Kidney (tissue), 14 donors: ENCODE measurements around the gene ANKRD31. TPM values are rescaled to one million over a fixed set of nuclear protein-coding genes. Genes with fewer than 3 reads are reported as not detected.

Experiments used
- DNase-seq, 5 donors: peaks; one replicate each; pipeline ENCODE4 v3.0.0-alpha.2; 2013 to 2020
- FAIRE-seq: peaks from 2 replicates; lab custom pipeline; 2012; peaks lifted over from hg19 to GRCh38; lab: Jason Lieb, UNC
- H3K27ac ChIP-seq, 2 donors: one replicate each; pipeline ENCODE4 v1.7.0; 2013; ENCODE audit warnings: low read depth in 2 of 2, low read length in 2 of 2, inconsistent platforms in 1 of 2
- H3K27me3 ChIP-seq: one replicate; pipeline ENCODE4 v1.7.1; 2013; ENCODE audit warnings: low read length, inconsistent platforms; ENCODE audit not compliant: control insufficient read depth, insufficient read depth
- H3K36me3 ChIP-seq, 3 donors: one replicate each; pipeline versions ENCODE4 v1.7.0 to v1.7.1; 2013; ENCODE audit warnings: low read length in 3 of 3, control low read depth in 1 of 3, inconsistent platforms in 1 of 3; ENCODE audit not compliant: insufficient read depth in 3 of 3, control insufficient read depth in 2 of 3
- H3K4me1 ChIP-seq, 3 donors: one replicate each; pipeline versions ENCODE4 v1.7.0 to v1.7.1; 2013; ENCODE audit warnings: low read length in 3 of 3, inconsistent platforms in 1 of 3, low read depth in 1 of 3; ENCODE audit not compliant: control insufficient read depth in 2 of 3, insufficient read depth in 2 of 3
- H3K4me3 ChIP-seq, 3 donors: one replicate each; pipeline versions ENCODE4 v1.7.0 to v1.8.1; 2013; ENCODE audit warnings: low read length in 3 of 3, control low read depth in 1 of 3, inconsistent platforms in 1 of 3
- H3K9ac ChIP-seq, 3 donors: one replicate each; pipeline versions ENCODE4 v1.7.0 to v1.7.1; 2013; ENCODE audit warnings: low read length in 3 of 3, control low read depth in 1 of 3, inconsistent platforms in 1 of 3
- H3K9me3 ChIP-seq, 3 donors: one replicate each; pipeline versions ENCODE4 v1.7.0 to v1.7.1; 2013; ENCODE audit warnings: low read length in 3 of 3, control low read depth in 1 of 3, inconsistent platforms in 1 of 3; ENCODE audit not compliant: control insufficient read depth in 2 of 3, insufficient read depth in 1 of 3
- intact Hi-C: fragments of 100-400 bp; cut with DNase I; formaldehyde crosslinking; loops from one replicate; pipeline ENCODE4 v1.11.1; 2022
- polyA plus RNA-seq: library from polyadenylated mRNA; stranded (reverse); fragments of 350-450 nt; fragmentation: Illumina TruSeq; extraction: RNeasy Lipid Tissue Mini Kit (QIAGEN cat#74804); gene quantifications from one replicate; pipeline ENCODE4 v1.2.3, GENCODE V29; 2014; ENCODE audit warnings: low read depth, low replicate concordance; ENCODE audit not compliant: insufficient read depth
- total RNA-seq: library from RNA; stranded (reverse); fragmentation: NEBNext Ultra II Directional; extraction: Animal tissue kit (Norgen Biotek cat#: 25700); gene quantifications from one replicate; pipeline ENCODE4 v1.2.1, GENCODE V29; 2021
- TF ChIP-seq, protein P1 (sequence below): IDR thresholded peaks from 3 replicates; pipeline ENCODE4 v1.5.1; 2012; ENCODE audit warnings: mild to moderate bottlenecking, moderate library complexity, borderline replicate concordance; ENCODE audit not compliant: insufficient read depth; ENCODE audit errors: extremely low read depth
- donor health status: control.
- donor health status: control.
- donor health status: control.
- donor health status: control.
- donor health status: control.
- donor health status: DM: yes; HTN: yes; CAD: no.
- donor health status: Normal renal cell carcinoma (clear cell type).

ANKRD31 gene
- total and polyA plus RNA-seq, 2 donors from 2014 or later = 0.17 to 0.38 TPM

DNA sequence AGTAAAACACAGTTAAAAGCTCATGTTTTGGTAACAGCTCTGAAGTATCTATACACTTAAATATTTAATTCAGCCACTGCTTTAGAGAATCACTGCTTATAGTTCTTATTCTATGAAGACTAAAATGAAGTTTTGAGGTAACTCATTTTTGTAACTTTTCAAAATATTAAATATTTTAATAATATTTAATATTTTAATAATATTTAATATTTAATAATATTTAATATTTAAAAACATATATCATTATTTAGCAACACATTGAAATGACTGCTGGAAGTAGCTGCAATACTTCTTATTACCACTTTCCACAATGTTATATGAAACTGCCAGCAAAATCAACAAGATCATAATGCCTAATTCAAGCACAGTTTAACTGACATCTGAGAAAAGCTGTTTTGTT lies 165.6 kb downstream of the ANKRD31 start:
- Histone ChIP-seq H3K36me3 (no peaks in the 10 kb centered on the region), H3K9me3 (no peaks in the 10 kb centered on the region), H3K4me3 (no peak overlapping the region), H3K4me1 (no peaks in the 10 kb centered on the region), H3K9ac (no peak overlapping the region), H3K27me3 (no peaks in the 10 kb centered on the region), H3K27ac (no peak overlapping the region)
- DNase-seq (no peak), FAIRE-seq (no peak)
- intact Hi-C loops = no loop called here
- TF ChIP-seq, protein P1, sequence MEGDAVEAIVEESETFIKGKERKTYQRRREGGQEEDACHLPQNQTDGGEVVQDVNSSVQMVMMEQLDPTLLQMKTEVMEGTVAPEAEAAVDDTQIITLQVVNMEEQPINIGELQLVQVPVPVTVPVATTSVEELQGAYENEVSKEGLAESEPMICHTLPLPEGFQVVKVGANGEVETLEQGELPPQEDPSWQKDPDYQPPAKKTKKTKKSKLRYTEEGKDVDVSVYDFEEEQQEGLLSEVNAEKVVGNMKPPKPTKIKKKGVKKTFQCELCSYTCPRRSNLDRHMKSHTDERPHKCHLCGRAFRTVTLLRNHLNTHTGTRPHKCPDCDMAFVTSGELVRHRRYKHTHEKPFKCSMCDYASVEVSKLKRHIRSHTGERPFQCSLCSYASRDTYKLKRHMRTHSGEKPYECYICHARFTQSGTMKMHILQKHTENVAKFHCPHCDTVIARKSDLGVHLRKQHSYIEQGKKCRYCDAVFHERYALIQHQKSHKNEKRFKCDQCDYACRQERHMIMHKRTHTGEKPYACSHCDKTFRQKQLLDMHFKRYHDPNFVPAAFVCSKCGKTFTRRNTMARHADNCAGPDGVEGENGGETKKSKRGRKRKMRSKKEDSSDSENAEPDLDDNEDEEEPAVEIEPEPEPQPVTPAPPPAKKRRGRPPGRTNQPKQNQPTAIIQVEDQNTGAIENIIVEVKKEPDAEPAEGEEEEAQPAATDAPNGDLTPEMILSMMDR = no peak

DNA sequence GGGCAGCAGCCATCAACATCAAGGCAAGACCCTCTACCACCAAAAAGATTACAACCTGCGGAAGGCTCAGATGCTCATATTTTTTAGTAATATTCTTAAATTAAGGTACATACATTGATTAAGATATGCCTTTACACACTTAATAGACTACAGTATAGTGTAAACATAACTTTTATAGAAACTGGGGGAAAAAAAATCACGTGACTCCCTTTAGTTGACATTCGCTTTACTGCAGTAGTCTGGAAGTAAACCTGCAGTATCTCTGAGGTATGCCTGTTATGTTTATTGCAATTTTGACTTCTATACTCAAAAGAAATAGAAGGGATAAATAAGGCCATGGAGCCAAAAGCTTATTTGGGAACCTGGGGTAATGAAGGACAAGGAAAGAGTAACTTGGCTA lies 169.2 kb downstream of the ANKRD31 start:
- Histone ChIP-seq H3K9ac (no peak overlapping the region), H3K27ac (no peak overlapping the region), H3K4me3 (no peak overlapping the region), H3K4me1 (no peaks in the 10 kb centered on the region), H3K9me3 (no peaks in the 10 kb centered on the region), H3K36me3 (no peaks in the 10 kb centered on the region), H3K27me3 (no peaks in the 10 kb centered on the region)
- TF ChIP-seq, protein P1 = no peak
- DNase-seq (no peak), FAIRE-seq (no peak)
- intact Hi-C loops = no loop called here

DNA sequence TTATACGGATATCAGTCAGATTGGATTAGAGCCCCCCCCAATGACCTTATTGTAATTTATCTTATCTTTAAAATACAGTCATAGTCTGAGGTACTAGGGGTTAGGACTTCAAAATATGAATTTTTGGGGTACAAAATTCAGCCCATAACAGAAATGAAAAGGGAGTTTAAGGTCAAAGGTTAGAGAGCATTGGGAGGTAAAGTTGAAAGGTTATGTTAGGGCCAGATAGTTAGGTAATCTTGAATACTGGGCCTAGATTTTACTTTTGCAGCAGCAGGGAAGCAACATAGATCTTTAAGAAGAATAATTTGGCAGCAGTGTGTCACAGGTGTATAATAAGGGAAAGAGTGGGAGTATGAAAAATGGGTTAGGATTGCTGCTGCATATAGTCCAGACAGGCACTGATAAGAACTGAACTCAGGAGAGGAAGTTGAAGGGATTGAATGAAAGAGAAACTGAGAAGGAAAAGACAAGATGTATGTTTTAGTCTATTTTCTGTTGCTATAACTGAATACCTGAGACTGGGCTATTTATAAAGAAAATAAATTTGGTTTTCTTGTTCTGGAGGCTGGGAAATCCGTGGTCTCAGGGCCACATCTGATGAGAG lies 173.7 kb downstream of the ANKRD31 start:
- H3K9ac ChIP-seq = no peak overlapping the region
- peaks cover 0 to 2% (median 0%) of the 10 kb centered on the region in 3 donors for H3K4me1 ChIP-seq
- intact Hi-C loops = no loop called here
- DNase-seq (no peak), FAIRE-seq (no peak)
- H3K27me3 ChIP-seq = no peaks in the 10 kb centered on the region
- TF ChIP-seq, protein P1 = no peak
- H3K36me3 ChIP-seq = no peaks in the 10 kb centered on the region
- H3K27ac ChIP-seq = no peak overlapping the region
- no peaks in the 10 kb centered on the region for H3K9me3 ChIP-seq
- H3K4me3 ChIP-seq = no peak overlapping the region

DNA sequence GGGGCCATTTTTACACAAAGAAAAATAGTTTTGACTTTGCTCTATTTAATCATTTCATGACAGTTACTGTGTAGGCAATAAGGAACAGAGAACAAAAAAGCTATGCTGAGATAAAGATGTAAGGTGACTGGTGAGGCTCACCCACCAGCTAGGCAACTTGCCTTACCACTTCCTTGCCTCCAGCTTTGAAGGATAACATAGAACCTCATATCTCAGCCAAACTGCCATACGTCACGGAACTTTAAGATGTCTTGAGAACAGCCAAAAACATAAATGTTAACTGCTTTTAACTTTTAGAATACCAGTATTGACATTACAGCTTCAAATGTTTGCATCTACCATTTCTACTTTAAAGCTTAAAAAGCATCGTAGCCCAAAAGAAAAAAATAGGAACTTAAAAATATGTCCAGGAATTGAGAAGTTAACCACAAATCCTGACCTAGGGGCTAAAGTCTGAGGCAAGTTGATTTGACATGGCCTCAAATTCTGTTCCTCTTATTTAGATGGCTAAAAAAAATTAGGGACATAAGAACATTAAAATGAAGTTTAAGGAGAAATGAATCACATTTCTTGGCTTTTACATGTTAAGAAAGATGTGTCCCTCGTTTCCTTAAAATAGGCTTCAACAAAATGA lies 176.6 kb downstream of the ANKRD31 start:
- intact Hi-C loops = no loop called here
- Histone ChIP-seq H3K9ac (no peak overlapping the region), H3K36me3 (no peaks in the 10 kb centered on the region), H3K4me3 (no peak overlapping the region), H3K27ac (no peak overlapping the region), H3K4me1 (peaks cover 0 to 2% (median 1%) of the 10 kb centered on the region in 3 donors), H3K9me3 (no peaks in the 10 kb centered on the region), H3K27me3 (no peaks in the 10 kb centered on the region)
- DNase-seq (no peak), FAIRE-seq (no peak)
- TF ChIP-seq, protein P1 = no peak
